HG03378 (cell line): Measurements from ENCODE around the gene GPR37.

ENCODE experiments used
- ATAC-seq: cut with Tn5 transposase; IDR thresholded peaks from one replicate; pipeline ENCODE4 v1.9.1; 2021; ENCODE audit warnings: mild to moderate bottlenecking, moderate library complexity; ENCODE audit not compliant: unreplicated experiment

Gene GPR37

GRCh38 chr7:124781418-124781817 lies 15.8 kb upstream of the GPR37 start:
- ATAC-seq, result no peak

GRCh38 chr7:124780608-124781007 lies 15.0 kb upstream of the GPR37 start:
- no peak for ATAC-seq

GRCh38 chr7:124780056-124780455 lies 14.5 kb upstream of the GPR37 start:
- ATAC-seq, result no peak

GRCh38 chr7:124779620-124780019 lies 14.0 kb upstream of the GPR37 start:
- no peak for ATAC-seq

GRCh38 chr7:124779194-124779593 lies 13.6 kb upstream of the GPR37 start:
- ATAC-seq, result no peak

GRCh38 chr7:124777268-124777667 lies 11.7 kb upstream of the GPR37 start:
- no peak for ATAC-seq

GRCh38 chr7:124776153-124776552 lies 10.6 kb upstream of the GPR37 start:
- ATAC-seq, result no peak

GRCh38 chr7:124775422-124775821 lies 9.8 kb upstream of the GPR37 start:
- no peak for ATAC-seq

GRCh38 chr7:124773938-124774337 lies 8.3 kb upstream of the GPR37 start:
- ATAC-seq, result no peak

- ATAC-seq, result no peak
Observed at GRCh38 chr7:124773339-124773738, 7.7 kb upstream of the GPR37 start.

- no peak for ATAC-seq
Observed at GRCh38 chr7:124769136-124769535, 3.5 kb upstream of the GPR37 start.

GRCh38 chr7:124768525-124768924 lies 2.9 kb upstream of the GPR37 start:
- no peak for ATAC-seq

- peak; percentile 33 for ATAC-seq
Observed at GRCh38 chr7:124764847-124765400, 668 bp downstream of the GPR37 start.

GRCh38 chr7:124764051-124764846 lies 1.3 kb downstream of the GPR37 start:
- ATAC-seq, result no peak

GRCh38 chr7:124762611-124763143 lies 2.9 kb downstream of the GPR37 start:
- no peak for ATAC-seq

- no peak for ATAC-seq
Observed at GRCh38 chr7:124761164-124761715, 4.4 kb downstream of the GPR37 start.

- ATAC-seq, result no peak
Observed at GRCh38 chr7:124758327-124758726, 7.3 kb downstream of the GPR37 start.

GRCh38 chr7:124754576-124755268 lies 10.9 kb downstream of the GPR37 start:
- no peak for ATAC-seq

- ATAC-seq, result no peak
Observed at GRCh38 chr7:124752310-124752709, 13.3 kb downstream of the GPR37 start.

- no peak for ATAC-seq
Observed at GRCh38 chr7:124751027-124751426, 14.6 kb downstream of the GPR37 start.

- ATAC-seq, result no peak
Observed at GRCh38 chr7:124747072-124747471, 18.5 kb downstream of the GPR37 start.
